ACC112 (cell line): Measurements from ENCODE around the gene CDH8.

Source experiments
- H2AFZ ChIP-seq: fragments of 200-600 bp; sonication (generic); one replicate; pipeline ENCODE4 v1.6.0; 2017; ENCODE audit warnings: antibody characterized with exemption, low read length; ENCODE audit not compliant: unreplicated experiment
- H3K27ac ChIP-seq: fragments of 200-600 bp; sonication (generic); 2 replicates; pipeline ENCODE4 v1.5.1; 2014; ENCODE audit warnings: low read depth, mild to moderate bottlenecking, antibody characterized with exemption, low read length, moderate library complexity
- H3K27me3 ChIP-seq: fragments of 200-600 bp; sonication (generic); 2 replicates; pipeline ENCODE4 v1.6.1; 2014; ENCODE audit warnings: mild to moderate bottlenecking, antibody characterized with exemption, low read length, moderate library complexity, mixed read lengths; ENCODE audit not compliant: insufficient read depth
- H3K36me3 ChIP-seq: fragments of 200-600 bp; sonication (generic); 2 replicates; pipeline ENCODE4 v1.6.1; 2016; ENCODE audit warnings: mild to moderate bottlenecking, antibody characterized with exemption, low read length, moderate library complexity, mixed read lengths; ENCODE audit not compliant: insufficient read depth
- H3K4me1 ChIP-seq: fragments of 200-600 bp; sonication (generic); one replicate; pipeline ENCODE4 v1.6.1; 2016; ENCODE audit warnings: low read length, mixed read lengths; ENCODE audit not compliant: insufficient read depth, unreplicated experiment, control insufficient read depth
- H3K4me3 ChIP-seq: fragments of 200-600 bp; sonication (generic); 2 replicates; pipeline ENCODE4 v1.5.1; 2014; ENCODE audit warnings: mild to moderate bottlenecking, low read depth, low read length
- H3K79me2 ChIP-seq: fragments of 200-600 bp; sonication (generic); one replicate; pipeline ENCODE4 v1.6.0; 2016; ENCODE audit warnings: low read length; ENCODE audit not compliant: control insufficient read depth, unreplicated experiment, insufficient read depth

The CDH8 gene

GRCh38 chr16:61862221-61863155, 173.8 kb downstream of the CDH8 start:
- H3K4me3 ChIP-seq = no peak overlapping the region
- no peak overlapping the region for H2AFZ ChIP-seq
- no peak overlapping the region for H3K27ac ChIP-seq
- no peaks in the 10 kb centered on the region for H3K4me1 ChIP-seq
- no peaks in the 10 kb centered on the region for H3K36me3 ChIP-seq
- H3K79me2 ChIP-seq = no peaks in the 10 kb centered on the region
- H3K27me3 ChIP-seq = no peaks in the 10 kb centered on the region

GRCh38 chr16:61858988-61859387, 177.2 kb downstream of the CDH8 start:
- Histone ChIP-seq H3K4me3 (no peak overlapping the region), H2AFZ (no peak overlapping the region), H3K27ac (no peak overlapping the region), H3K36me3 (no peaks in the 10 kb centered on the region), H3K27me3 (no peaks in the 10 kb centered on the region), H3K4me1 (no peaks in the 10 kb centered on the region), H3K79me2 (no peaks in the 10 kb centered on the region)

- Histone ChIP-seq H3K36me3 (no peaks in the 10 kb centered on the region), H3K27me3 (no peaks in the 10 kb centered on the region), H3K79me2 (no peaks in the 10 kb centered on the region), H3K4me1 (no peaks in the 10 kb centered on the region), H2AFZ (no peak overlapping the region), H3K4me3 (no peak overlapping the region), H3K27ac (no peak overlapping the region)
Measured at GRCh38 chr16:61842666-61843065, 193.6 kb downstream of the CDH8 start.

- no peaks in the 10 kb centered on the region for H3K4me1 ChIP-seq
- H3K79me2 ChIP-seq = no peaks in the 10 kb centered on the region
- no peaks in the 10 kb centered on the region for H3K27me3 ChIP-seq
- H3K36me3 ChIP-seq = no peaks in the 10 kb centered on the region
- no peak overlapping the region for H2AFZ ChIP-seq
- H3K27ac ChIP-seq = no peak overlapping the region
- H3K4me3 ChIP-seq = no peak overlapping the region
Measured at GRCh38 chr16:61836804-61837393, 199.3 kb downstream of the CDH8 start.

- H3K27me3 ChIP-seq = no peaks in the 10 kb centered on the region
- no peaks in the 10 kb centered on the region for H3K4me1 ChIP-seq
- H3K27ac ChIP-seq = no peak overlapping the region
- no peak overlapping the region for H2AFZ ChIP-seq
- no peak overlapping the region for H3K4me3 ChIP-seq
- no peaks in the 10 kb centered on the region for H3K79me2 ChIP-seq
- no peaks in the 10 kb centered on the region for H3K36me3 ChIP-seq
Measured at GRCh38 chr16:61834082-61834481, 202.2 kb downstream of the CDH8 start.

- H2AFZ ChIP-seq = no peak overlapping the region
- no peaks in the 10 kb centered on the region for H3K36me3 ChIP-seq
- no peak overlapping the region for H3K4me3 ChIP-seq
- H3K27me3 ChIP-seq = no peaks in the 10 kb centered on the region
- H3K79me2 ChIP-seq = no peaks in the 10 kb centered on the region
- H3K27ac ChIP-seq = no peak overlapping the region
- H3K4me1 ChIP-seq = no peaks in the 10 kb centered on the region
Measured at GRCh38 chr16:61831351-61831917, 204.8 kb downstream of the CDH8 start.

GRCh38 chr16:61829631-61830030, 206.6 kb downstream of the CDH8 start:
- Histone ChIP-seq H2AFZ (no peak overlapping the region), H3K79me2 (no peaks in the 10 kb centered on the region), H3K27me3 (no peaks in the 10 kb centered on the region), H3K36me3 (no peaks in the 10 kb centered on the region), H3K27ac (no peak overlapping the region), H3K4me1 (no peaks in the 10 kb centered on the region), H3K4me3 (no peak overlapping the region)

- H3K36me3 ChIP-seq = no peaks in the 10 kb centered on the region
- no peaks in the 10 kb centered on the region for H3K4me1 ChIP-seq
- H2AFZ ChIP-seq = no peak overlapping the region
- no peak overlapping the region for H3K4me3 ChIP-seq
- H3K27me3 ChIP-seq = no peaks in the 10 kb centered on the region
- H3K27ac ChIP-seq = no peak overlapping the region
- no peaks in the 10 kb centered on the region for H3K79me2 ChIP-seq
Measured at GRCh38 chr16:61823326-61823725, 212.9 kb downstream of the CDH8 start.

- Histone ChIP-seq H3K4me3 (no peak overlapping the region), H3K27me3 (no peaks in the 10 kb centered on the region), H3K36me3 (no peaks in the 10 kb centered on the region), H3K79me2 (no peaks in the 10 kb centered on the region), H3K4me1 (no peaks in the 10 kb centered on the region), H2AFZ (no peak overlapping the region), H3K27ac (no peak overlapping the region)
Measured at GRCh38 chr16:61820820-61821219, 215.4 kb downstream of the CDH8 start.

- no peaks in the 10 kb centered on the region for H3K27me3 ChIP-seq
- no peaks in the 10 kb centered on the region for H3K36me3 ChIP-seq
- no peak overlapping the region for H2AFZ ChIP-seq
- no peaks in the 10 kb centered on the region for H3K79me2 ChIP-seq
- no peaks in the 10 kb centered on the region for H3K4me1 ChIP-seq
- H3K4me3 ChIP-seq = no peak overlapping the region
- no peak overlapping the region for H3K27ac ChIP-seq
Measured at GRCh38 chr16:61820398-61820797, 215.8 kb downstream of the CDH8 start.

- Histone ChIP-seq H3K79me2 (no peaks in the 10 kb centered on the region), H3K27ac (no peak overlapping the region), H3K4me1 (no peaks in the 10 kb centered on the region), H3K36me3 (no peaks in the 10 kb centered on the region), H2AFZ (no peak overlapping the region), H3K4me3 (no peak overlapping the region), H3K27me3 (no peaks in the 10 kb centered on the region)
Measured at GRCh38 chr16:61818850-61819249, 217.4 kb downstream of the CDH8 start.
